CD1c-positive myeloid dendritic cell (primary cell): ENCODE data around the gene CDH4.

Experiments used
- DNase-seq: peaks from one replicate; pipeline ENCODE4 v3.0.0-alpha.2; 2016; ENCODE audit errors: extremely low spot score

Gene CDH4

GRCh38 chr20:61861858-61862257 lies 609.8 kb downstream of the CDH4 start:
- no peak for DNase-seq

GRCh38 chr20:61862881-61863280 lies 610.8 kb downstream of the CDH4 start:
- DNase-seq = no peak

- no peak for DNase-seq
Measured at GRCh38 chr20:61864481-61864880, 612.4 kb downstream of the CDH4 start.

GRCh38 chr20:61865353-61865752 lies 613.3 kb downstream of the CDH4 start:
- no peak for DNase-seq

GRCh38 chr20:61866165-61866564 lies 614.1 kb downstream of the CDH4 start:
- DNase-seq = no peak

- DNase-seq = no peak
Measured at GRCh38 chr20:61868006-61868405, 615.9 kb downstream of the CDH4 start.

GRCh38 chr20:61868466-61869090 lies 616.5 kb downstream of the CDH4 start:
- DNase-seq = no peak

GRCh38 chr20:61869750-61870507 lies 617.9 kb downstream of the CDH4 start:
- DNase-seq = no peak

GRCh38 chr20:61871160-61871559 lies 619.1 kb downstream of the CDH4 start:
- DNase-seq = no peak

GRCh38 chr20:61871913-61872312 lies 619.9 kb downstream of the CDH4 start:
- no peak for DNase-seq

GRCh38 chr20:61872371-61872900 lies 620.4 kb downstream of the CDH4 start:
- DNase-seq = no peak

- DNase-seq = no peak
Measured at GRCh38 chr20:61873651-61874420, 621.8 kb downstream of the CDH4 start.

GRCh38 chr20:61874421-61875068 lies 622.5 kb downstream of the CDH4 start:
- DNase-seq = no peak

- DNase-seq = no peak
Measured at GRCh38 chr20:61875221-61875885, 623.3 kb downstream of the CDH4 start.

GRCh38 chr20:61875996-61876395 lies 623.9 kb downstream of the CDH4 start:
- no peak for DNase-seq

GRCh38 chr20:61876952-61877728 lies 625.1 kb downstream of the CDH4 start:
- no peak for DNase-seq

GRCh38 chr20:61877776-61878477 lies 625.9 kb downstream of the CDH4 start:
- no peak for DNase-seq

GRCh38 chr20:61878478-61879302 lies 626.6 kb downstream of the CDH4 start:
- no peak for DNase-seq

GRCh38 chr20:61879303-61879620 lies 627.2 kb downstream of the CDH4 start:
- no peak for DNase-seq
